Measurements from ENCODE around the gene TMEM156.

DNA sequence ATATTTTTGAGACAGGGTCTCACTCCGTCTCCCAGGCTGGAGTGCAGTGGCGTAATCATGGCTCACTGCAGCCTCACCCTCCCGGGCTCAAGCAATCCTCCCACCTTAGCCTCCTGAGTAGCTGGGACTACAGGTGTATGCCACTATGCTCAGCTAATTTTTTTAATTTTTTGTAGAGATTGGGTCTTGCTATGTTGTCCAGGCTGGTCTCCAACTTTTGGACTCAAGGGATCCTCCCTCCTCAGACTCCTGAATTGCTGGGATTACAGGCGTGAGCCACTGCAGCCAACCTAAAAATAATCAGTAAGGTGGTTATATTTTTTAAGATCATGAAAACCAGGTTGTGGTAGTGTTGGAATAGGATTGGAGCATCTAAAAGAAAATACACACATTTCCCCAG lies 38.1 kb downstream of the TMEM156 start:
- TF ChIP-seq POLR2A (IDR thresholded peaks at IDR 0.05) (no peak), POLR2AphosphoS5 (IDR thresholded peaks at IDR 0.05) (no peak), EP300 (IDR thresholded peaks at IDR 0.05) (no peak)
- TF ChIP-seq, protein P1, sequence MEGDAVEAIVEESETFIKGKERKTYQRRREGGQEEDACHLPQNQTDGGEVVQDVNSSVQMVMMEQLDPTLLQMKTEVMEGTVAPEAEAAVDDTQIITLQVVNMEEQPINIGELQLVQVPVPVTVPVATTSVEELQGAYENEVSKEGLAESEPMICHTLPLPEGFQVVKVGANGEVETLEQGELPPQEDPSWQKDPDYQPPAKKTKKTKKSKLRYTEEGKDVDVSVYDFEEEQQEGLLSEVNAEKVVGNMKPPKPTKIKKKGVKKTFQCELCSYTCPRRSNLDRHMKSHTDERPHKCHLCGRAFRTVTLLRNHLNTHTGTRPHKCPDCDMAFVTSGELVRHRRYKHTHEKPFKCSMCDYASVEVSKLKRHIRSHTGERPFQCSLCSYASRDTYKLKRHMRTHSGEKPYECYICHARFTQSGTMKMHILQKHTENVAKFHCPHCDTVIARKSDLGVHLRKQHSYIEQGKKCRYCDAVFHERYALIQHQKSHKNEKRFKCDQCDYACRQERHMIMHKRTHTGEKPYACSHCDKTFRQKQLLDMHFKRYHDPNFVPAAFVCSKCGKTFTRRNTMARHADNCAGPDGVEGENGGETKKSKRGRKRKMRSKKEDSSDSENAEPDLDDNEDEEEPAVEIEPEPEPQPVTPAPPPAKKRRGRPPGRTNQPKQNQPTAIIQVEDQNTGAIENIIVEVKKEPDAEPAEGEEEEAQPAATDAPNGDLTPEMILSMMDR (IDR thresholded peaks at IDR 0.05) = no peak
